BE2C (cell line): Measurements from ENCODE around the gene LRRC23.
"Not testable (repeated sequence)": the region's sequence is repeated elsewhere in the genome, so short reads cannot be mapped to it uniquely, and the experiment has no call there.

Experiments used
- DNase-seq: peaks from one replicate; pipeline ENCODE4 v3.0.0-alpha.2; 2020
- H3K27me3 ChIP-seq: fragments of 250-450 bp; sonication (Bioruptor Pico); 2 replicates; pipeline ENCODE4 v1.5.1; 2020; ENCODE audit warnings: mild to moderate bottlenecking
- H3K36me3 ChIP-seq: fragments of 250-450 bp; sonication (Bioruptor Pico); 2 replicates; pipeline ENCODE4 v1.5.1; 2020; ENCODE audit warnings: mild to moderate bottlenecking
- H3K4me1 ChIP-seq: fragments of 250-450 bp; sonication (Bioruptor Pico); 2 replicates; pipeline ENCODE4 v1.5.1; 2020
- H3K4me3 ChIP-seq: 2 replicates; pipeline ENCODE4 v1.5.1; 2011; ENCODE audit warnings: low read depth, low read length
- H3K9me3 ChIP-seq: fragments of 250-450 bp; sonication (Bioruptor Pico); 2 replicates; pipeline ENCODE4 v1.5.1; 2020
- TF ChIP-seq, protein P1 (sequence below): IDR thresholded peaks from 2 replicates; pipeline ENCODE4 v1.5.1; 2012; ENCODE audit warnings: mild to moderate bottlenecking, low read depth, low read length

LRRC23 gene

GRCh38 chr12:6863033-6863432 is 41.6 kb upstream of the LRRC23 start:
- H3K4me1 ChIP-seq: peaks cover 6% of the 10 kb centered on the region
- H3K4me3 ChIP-seq: no peak overlapping the region
- H3K27me3 ChIP-seq: no peaks in the 10 kb centered on the region
- TF ChIP-seq, protein P1, sequence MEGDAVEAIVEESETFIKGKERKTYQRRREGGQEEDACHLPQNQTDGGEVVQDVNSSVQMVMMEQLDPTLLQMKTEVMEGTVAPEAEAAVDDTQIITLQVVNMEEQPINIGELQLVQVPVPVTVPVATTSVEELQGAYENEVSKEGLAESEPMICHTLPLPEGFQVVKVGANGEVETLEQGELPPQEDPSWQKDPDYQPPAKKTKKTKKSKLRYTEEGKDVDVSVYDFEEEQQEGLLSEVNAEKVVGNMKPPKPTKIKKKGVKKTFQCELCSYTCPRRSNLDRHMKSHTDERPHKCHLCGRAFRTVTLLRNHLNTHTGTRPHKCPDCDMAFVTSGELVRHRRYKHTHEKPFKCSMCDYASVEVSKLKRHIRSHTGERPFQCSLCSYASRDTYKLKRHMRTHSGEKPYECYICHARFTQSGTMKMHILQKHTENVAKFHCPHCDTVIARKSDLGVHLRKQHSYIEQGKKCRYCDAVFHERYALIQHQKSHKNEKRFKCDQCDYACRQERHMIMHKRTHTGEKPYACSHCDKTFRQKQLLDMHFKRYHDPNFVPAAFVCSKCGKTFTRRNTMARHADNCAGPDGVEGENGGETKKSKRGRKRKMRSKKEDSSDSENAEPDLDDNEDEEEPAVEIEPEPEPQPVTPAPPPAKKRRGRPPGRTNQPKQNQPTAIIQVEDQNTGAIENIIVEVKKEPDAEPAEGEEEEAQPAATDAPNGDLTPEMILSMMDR: no peak
- H3K36me3 ChIP-seq: peaks cover 69% of the 10 kb centered on the region
- DNase-seq: no peak
- H3K9me3 ChIP-seq: no peaks in the 10 kb centered on the region

GRCh38 chr12:6863586-6864321 is 40.9 kb upstream of the LRRC23 start:
- TF ChIP-seq, protein P1: no peak
- Histone ChIP-seq H3K9me3 (no peaks in the 10 kb centered on the region), H3K4me3 (no peak overlapping the region), H3K4me1 (peaks cover 6% of the 10 kb centered on the region), H3K27me3 (no peaks in the 10 kb centered on the region), H3K36me3 (peaks cover 62% of the 10 kb centered on the region)
- DNase-seq: no peak

DNA sequence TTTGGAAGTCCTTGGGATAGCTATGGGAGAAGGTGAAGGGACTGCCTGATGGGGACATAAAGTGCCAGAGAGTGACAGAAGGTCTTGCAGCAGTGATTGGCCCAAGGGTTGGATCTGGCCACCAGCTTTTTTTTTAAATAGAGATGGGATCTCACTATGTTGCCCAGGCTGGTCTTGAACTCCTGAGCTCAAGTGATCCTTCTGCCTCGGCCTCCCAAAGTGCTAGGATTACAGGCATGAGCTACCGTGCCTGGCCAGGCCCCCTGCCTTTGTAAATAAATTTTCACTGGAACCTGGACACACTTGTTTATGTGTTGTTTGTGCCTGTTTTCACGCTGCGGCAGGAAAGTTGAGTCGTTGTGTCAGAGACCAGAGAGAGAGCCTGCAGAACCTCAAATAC is 39.3 kb upstream of the LRRC23 start:
- not testable (repeated sequence) for H3K9me3 ChIP-seq, H3K4me3 ChIP-seq, H3K27me3 ChIP-seq, DNase-seq
- H3K4me1 ChIP-seq: peaks cover 14% of the 10 kb centered on the region
- peaks cover 62% of the 10 kb centered on the region for H3K36me3 ChIP-seq

DNA sequence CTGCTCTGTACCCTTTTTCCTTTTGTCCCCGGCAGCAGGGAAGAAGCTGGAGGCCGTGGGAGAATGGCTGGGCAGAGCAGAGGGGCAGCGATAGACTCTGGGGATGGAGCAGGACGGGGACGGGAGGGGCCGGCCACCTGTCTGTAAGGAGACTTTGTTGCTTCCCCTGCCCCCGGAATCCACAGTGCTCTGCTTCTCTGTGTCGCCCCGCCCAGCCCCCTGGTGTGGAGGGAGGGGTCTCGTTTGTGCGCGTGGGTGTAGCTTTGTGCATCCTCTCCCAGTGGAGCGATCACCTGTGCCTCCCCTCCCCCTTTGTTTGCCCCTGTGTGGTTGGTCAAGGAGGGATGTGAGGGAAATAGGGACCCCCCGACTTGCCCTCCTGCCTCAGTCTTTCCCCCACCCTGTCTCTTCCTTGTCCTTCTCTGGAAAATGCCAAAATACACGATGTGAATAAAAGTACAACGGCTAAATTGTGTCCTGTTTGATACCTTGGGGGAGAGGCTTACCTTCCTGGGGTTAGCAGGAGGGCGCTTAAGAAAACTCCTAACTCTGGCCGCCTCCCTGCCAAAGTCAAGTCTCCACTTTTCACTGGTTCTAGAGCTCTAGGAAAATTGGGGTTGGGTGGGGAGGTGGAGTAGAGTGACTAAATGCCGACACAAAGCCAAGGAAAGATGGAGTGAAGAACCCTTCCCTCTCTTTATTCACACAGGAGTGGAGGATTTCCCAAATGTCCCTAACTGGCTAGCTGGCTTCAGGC is 38.3 kb upstream of the LRRC23 start:
- TF ChIP-seq, protein P1: no peak
- Histone ChIP-seq H3K4me1 (peaks cover 14% of the 10 kb centered on the region), H3K36me3 (peaks cover 64% of the 10 kb centered on the region), H3K27me3 (no peaks in the 10 kb centered on the region), H3K9me3 (no peaks in the 10 kb centered on the region), H3K4me3 (peak overlapping the region; percentile 99)
- DNase-seq: no peak

DNA sequence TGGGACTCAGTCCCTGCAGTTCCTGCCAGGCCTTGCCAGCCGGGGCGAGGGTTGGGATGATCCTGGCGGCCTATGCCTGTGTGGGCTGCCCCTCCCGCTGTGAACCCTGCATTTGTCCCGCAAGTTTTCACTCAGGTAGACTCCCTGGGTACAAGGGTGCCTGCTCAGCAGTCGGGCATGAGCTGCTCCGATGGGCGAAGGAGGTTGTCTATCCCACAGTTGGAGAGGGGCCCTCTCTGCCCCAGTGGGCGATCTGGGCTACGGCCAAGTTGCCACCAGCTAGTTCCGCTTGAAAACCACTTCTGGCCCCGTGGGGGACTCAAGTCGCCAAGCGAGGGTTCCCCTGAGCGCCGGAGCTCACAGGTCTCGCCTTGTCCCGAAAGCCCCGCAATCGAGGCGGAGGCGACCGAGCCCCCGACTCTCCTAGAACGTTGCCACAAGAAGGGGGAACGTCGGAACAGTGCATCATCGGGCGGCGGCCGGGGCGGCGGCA is 37.7 kb upstream of the LRRC23 start:
- H3K4me1 ChIP-seq: peaks cover 14% of the 10 kb centered on the region
- H3K9me3 ChIP-seq: no peaks in the 10 kb centered on the region
- H3K36me3 ChIP-seq: peaks cover 65% of the 10 kb centered on the region
- DNase-seq: no peak
- H3K27me3 ChIP-seq: no peaks in the 10 kb centered on the region
- TF ChIP-seq, protein P1: no peak
- peak overlapping the region; percentile 99 for H3K4me3 ChIP-seq

GRCh38 chr12:6867413-6868210 is 37.0 kb upstream of the LRRC23 start, which contains the start of gene TPI1:
TPI1 (plus strand) TSS chr12:6867531; CDS start chr12:6867567, 36 bp downstream.
- H3K9me3 ChIP-seq: no peaks in the 10 kb centered on the region
- H3K4me1 ChIP-seq: peaks cover 14% of the 10 kb centered on the region
- H3K27me3 ChIP-seq: no peaks in the 10 kb centered on the region
- TF ChIP-seq, protein P1: no peak
- peaks cover 62% of the 10 kb centered on the region for H3K36me3 ChIP-seq
- peak within 1 kb of the TSS; percentile 99 for H3K4me3 ChIP-seq
- DNase-seq: peak; percentile 88
